ENCODE results near the gene BST2. TPM values are rescaled to one million over a fixed set of nuclear protein-coding genes. Genes with fewer than 3 reads are reported as not detected.

The BST2 gene, protein sequence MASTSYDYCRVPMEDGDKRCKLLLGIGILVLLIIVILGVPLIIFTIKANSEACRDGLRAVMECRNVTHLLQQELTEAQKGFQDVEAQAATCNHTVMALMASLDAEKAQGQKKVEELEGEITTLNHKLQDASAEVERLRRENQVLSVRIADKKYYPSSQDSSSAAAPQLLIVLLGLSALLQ
- total RNA-seq: 2.8 TPM

DNA sequence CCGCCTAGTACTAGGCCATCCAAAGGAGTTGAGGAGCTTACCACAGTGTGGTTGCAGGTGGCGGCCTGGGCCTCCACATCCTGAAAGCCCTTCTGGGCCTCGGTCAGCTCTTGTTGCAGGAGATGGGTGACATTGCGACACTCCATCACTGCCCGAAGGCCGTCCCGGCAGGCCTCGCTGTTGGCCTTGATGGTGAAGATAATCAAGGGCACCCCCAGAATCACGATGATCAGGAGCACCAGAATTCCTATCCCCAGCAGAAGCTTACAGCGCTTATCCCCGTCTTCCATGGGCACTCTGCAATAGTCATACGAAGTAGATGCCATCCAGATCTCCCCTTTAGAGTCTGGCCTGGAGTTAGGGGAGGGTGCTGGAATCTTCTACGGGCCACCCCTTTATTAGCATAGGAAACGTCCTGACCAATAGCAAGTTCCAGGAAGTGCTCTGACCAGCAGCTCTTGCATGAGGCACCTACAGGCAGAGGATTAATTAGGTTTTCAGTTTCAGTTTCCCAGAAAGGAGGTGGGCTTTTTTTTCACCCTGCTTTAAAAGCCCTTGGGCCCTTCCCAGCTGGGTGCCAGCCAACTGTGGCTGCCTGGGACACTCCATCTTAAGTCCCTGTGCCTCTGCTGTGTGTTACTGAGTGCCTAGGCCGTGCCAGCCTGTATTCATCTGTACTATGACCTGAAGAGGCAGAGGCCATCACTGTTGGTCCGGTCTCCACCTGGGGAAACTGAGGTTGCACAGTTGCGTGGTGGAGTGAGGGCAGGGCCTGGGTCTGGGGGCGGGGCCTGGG lies at the start of gene BST2:
TSS of gene BST2 (minus strand) at position 381 of the 796 bp plus-strand sequence. CDS start at position 326, 55 bp downstream.
- ATAC-seq: peak; percentile 77

DNA sequence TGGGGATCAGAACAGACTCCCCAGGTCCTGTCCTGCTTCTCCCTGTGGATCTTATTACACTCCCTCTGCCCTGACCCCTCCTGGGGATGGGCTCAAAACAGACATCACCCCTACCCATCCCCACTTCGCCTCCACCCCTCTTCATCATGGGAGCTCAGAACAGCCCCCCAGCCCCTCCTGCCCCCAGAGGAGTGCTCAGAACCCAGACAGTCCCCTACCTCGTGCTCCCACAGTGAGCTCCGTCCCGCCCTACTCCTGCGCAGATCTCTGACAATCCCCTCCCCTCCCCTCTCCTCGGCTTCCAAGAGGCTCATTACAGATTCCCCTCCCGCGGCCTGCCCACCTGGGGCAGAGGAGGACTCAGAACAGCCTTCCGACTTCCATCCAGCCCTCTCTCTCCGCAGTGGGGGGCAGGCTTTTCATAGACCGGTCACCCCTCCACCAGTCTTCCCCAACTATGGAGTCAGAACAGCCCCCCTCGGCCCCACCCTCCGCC lies 49.2 kb upstream of the BST2 start:
- ATAC-seq: no peak

DNA sequence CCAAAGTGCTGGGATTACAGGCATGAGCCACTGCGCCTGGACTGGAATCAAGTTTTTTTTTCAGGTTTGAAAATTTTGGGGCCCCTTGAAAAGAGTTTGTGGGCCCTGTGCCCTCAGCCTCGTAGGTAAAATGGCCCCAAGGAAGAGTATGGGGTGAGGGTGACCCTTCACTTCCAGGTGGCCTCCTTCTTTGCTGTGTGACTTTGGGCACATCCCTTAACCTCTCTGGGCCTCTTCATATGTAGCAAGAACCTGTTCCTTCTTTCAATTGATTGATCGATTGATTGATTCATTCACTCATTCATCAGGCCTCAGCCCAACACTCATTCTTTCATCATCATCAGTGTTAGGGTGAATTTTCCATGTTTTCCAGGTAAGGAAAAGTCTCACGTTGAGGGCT lies 46.4 kb upstream of the BST2 start:
- ATAC-seq: no peak

DNA sequence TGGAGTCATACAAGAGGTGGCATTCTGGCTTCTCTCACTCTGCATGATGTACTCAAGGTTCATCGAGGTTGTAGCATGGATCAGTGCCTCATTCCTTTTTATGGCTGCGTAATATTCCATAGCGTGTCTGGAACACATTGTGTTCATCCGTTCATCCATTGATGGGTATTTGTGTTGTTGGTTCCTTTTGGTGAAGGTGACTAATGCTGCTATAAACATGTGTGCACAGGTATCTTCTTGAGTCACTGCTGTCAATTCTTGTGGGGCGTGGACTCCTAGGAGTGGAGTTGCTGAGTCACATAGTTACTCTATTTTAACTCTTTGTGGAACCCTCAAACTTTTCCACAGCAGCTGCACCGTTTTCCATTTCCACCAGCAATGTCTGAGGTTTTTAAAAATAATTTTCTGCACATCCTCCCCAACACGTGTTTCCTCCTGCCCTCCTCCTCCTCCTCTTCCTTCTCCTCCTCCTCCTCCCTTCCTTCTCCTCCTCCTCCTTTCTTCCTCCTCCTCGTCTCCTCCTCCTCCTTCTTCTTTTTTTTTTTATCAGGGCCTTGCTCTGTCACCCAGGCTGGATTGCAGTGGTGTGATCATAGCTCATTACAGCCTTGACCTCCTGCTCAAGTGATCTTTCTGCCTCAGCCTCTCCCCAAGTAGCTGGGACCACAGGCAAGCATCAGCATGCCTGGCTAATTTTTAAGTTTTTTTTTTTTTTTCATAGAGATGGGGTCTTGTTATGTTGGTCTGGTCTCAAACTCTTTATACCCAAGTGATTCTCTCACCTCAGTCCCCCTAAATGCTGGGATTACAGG lies 45.0 kb upstream of the BST2 start:
- peak; percentile 95 for ATAC-seq

DNA sequence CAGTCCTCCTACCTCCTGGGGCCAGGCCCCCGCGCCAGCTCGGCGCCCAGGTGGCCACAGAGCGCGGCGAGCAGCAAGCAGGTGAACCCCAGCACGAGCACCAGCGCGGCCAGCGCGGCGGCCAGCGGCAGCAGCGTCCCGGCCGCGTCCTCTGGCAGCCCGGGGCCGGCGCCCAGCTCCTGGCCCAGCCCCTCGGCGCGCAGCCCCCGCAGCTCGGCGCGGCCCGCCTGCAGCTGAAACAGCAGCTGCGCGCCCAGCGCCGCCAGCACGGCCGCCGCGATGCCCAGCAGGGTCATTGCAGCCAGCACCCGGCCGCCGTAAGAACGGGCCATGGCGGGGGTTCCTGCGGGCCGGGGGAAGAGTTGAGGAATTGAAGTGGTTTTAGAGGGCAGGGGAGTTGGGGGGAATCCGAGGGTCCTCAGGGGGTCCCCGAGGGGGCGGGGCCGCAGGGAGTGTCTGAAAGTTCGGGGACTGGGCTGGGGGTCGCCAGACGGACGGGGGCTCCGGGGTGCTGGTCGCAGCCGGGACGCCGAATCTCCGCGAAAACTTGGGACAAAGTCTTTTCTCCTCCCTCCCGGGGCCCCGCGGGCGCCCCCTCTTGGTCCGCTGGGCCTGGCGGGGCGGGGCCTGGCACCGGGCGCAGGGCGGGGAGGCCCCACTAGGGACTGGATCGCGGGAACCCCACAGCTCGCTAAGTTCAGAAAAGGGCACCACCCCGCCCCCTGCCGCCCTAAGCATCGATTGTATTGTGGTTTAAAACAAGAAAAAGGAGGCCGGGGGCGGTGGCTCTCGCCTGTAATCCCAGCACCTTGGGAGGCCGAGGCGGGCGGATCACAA lies 42.9 kb upstream of the BST2 start, which contains the start of gene TMEM221:
TSS of gene TMEM221 (minus strand) at position 538 of the 837 bp plus-strand sequence. CDS start at position 332, 206 bp downstream.
- ATAC-seq: no peak

DNA sequence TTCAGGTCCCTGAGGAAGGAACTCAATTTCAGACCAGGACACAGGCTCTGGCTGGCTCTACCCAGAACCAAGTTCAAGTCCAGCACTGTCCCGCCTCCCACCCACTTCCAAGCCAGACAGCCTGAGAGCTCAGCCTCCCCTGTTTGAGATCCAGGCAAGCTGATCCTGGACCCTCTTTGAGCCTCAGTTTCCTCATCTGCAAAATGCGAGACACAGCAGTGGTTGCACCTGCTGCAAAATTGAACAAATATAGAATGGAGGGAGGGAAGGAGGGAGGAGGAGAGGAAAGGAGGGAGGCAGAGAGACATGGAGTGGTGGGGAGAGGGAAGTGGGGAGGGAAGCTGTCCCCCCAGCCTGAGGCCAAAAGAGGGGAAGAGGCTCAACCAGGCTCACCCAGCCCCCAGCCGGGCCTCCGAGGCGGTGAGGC lies 42.3 kb upstream of the BST2 start:
- ATAC-seq: no peak

DNA sequence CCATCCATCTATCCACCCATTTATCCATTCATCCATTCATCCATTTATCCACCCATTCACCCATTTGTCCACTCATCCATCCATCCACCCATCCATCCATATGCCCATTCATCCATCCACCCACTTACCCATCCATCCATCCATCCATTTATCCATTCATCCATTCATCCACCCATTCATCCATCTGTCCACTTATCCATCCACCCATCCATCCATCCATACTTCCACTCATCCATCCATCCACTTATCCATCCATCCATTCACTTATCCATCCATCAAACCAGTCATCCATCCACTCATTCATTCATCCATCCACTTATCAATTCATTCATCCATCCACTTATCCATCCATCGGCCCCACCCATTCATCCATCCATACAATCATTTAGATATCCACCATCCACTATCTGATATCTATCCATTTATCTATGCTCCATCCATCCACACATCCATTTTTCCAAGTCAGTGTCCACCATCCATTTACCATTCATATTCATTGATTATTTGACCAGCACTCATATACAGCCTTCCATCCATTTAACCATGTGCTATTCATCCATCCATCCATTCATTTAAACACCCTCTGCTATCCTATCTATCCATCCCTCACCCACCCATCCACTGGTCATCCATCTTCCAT lies 40.2 kb upstream of the BST2 start:
- no peak for ATAC-seq

DNA sequence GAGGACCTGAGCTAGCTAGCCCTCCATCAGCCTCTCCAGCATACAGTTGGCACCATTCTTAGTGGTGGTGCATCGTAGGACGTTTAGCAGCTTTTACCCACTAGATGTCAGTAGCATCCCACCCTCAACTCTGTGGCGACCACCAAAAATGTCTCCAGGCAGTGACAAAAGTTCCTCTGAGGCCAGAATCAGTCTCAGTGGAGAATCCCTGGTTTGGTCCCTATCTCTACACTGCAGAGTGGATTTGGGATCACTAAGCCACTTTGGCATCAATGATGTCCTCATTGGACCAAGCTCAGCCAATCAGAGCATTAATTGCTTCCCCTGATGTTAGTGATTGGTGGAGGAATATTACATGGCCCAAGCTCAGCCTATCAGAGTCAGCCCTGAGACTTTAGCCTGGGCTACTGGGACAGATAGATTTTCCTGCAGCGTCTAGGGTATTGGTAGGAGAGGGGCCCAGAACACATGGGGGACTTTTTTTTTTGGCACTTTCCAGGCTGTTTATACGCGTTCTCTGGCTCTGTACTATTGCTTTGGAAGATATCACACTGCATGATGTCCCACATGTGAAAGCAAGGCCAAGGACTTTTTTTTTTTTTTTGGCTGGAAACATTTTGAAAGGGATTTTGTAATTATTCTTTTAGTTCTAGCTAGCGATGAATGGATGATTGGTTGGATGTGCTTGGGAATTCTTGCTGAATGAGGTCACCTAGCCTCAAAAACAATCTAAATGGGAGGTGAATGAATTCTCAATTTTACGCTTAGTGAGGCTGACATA lies 36.0 kb upstream of the BST2 start:
- peak; percentile 62 for ATAC-seq

DNA sequence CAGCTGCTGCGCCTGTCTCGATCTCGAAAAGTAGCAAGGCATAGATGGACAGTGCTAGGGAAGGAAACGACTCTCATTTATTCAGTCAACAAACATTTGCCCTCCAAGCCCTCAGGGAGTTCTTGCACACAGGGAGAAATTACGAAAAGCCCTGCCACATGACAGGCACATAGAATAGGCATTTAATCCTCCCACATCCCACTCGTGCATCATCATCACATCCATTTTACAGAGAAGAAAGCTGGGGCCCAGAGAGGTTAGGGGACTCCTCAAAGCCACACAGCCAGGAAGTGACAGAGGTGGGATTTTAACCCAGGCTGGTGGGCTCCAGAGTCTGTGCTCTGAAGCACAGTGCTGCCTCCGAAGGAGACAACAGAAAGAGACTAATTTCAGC lies 31.4 kb upstream of the BST2 start:
- ATAC-seq: no peak

DNA sequence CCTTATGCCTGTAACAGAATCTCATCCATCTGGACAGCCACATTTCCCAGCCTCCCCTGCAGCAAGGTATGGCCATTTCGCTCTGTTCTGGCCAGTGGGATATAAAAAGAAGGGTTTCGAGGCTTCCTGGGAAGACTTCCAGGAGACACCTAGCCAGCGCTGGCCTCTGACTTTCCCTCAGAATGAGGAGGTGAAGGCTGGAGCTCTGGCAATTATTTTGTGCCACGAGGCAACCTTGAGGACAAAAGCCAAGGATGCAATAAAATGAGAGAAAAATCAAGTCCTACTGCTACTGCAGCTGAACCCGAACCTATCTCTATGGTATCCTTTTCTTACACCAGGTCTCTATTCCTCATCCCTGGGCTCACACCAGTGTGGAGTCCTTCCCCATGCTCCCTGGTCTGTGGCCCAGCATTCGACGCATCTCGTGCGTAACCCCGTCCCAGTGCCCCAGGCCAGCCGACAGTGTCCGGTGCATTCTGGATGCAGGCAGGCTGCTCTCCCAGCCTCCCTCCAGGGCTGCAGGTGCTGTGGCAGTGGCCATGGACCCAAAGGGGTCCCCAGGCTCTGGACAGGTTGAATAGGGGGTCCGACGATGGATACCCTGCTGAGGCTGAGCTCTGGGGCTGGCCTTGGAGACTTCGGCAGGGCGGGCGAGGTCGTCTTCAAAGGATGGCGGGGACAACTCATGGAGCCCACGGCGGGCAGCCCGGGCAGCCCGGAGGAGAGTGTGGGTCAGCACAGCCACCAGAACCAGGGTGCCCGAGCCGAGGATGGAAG lies 30.9 kb upstream of the BST2 start:
- no peak for ATAC-seq

DNA sequence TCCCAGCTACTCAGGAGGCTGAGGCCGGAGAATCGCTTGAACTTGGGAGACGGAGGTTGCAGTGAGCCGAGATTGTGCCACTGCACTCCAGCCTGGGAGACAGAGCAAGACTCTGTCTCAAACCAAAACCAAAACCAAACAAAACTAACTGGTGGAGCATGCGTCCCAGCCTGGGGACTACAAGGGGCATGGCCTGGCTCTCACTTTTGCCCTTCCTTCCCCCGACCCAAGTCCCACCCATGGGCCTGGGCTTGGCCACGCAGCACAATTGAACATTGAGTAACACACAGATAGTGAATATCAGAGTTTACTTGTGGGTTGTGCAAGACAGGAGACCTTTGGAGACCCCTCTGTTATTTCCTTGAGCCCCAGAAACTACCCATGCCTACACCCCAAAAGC lies 29.8 kb upstream of the BST2 start:
- no peak for ATAC-seq

DNA sequence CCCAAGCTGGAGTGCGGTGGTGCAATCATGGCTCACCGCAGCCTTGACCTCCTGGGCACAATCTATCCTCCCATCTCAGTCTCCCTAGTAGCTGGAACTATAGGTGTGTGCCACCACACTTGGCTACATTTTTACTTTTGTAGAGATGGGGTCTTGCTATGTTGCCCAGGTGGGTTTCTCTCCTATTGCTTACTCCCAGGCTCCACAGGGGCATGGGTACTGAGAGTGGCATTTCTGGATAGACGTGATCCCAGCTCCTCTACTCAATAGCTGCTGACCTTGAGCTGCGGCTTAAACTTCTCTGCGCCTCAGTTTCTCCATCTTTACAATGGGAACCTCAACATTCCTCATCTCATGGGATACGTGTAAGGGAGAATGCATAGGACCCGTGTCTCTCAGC lies 26.0 kb upstream of the BST2 start:
- no peak for ATAC-seq

DNA sequence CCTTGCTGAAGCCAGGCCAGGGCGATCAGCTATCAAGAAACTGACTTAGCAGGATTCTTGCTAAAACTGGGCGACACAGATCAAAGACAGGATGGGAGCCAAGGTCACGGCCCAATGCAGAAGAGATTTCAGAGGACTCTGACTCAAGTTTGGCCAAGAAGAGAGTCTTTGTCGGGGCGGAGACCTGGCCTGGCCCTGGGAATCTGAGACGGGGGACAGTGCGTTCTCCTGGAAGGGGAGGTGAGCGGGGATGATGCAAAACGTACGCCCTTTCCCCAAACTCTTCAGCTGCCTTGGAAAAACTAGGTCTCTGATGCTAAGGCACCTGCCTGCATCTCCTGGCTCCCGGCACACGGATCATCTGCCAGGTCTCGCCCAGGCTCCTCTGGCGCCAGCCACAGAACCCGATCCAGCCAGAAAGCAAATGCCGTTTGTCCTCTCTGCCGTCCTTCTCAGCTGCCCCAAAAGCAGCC lies 24.2 kb upstream of the BST2 start:
- ATAC-seq: peak; percentile 42

DNA sequence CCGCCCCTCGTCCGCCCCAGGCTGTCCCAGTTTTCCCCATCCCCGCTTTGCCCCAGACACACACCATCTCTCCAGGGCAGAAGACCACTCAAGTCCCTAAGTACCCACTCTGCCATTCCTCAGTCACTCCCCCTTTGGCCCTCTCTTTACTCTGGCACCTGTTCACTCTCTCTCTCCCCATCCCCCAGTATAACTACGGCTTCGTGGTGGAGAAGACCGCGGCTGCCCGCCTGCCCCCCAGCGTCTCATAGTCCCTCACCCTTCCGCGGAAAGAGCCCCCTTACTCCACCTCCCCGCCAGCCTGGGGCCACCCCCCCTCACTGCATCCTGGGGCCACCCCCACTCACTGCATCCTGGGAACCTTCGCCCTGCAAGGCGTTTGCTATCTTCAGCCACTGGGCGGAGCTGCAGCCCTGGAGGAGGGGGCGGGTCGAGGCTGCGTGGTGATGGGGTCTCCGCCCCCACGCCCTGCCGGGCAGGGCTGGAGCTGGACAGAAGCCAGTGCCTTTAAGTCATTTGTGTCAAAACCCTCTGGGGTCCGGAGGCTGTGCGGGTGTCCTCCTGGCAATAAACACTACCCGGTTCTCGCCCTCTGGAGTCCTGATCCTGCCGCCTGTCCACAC lies 19.4 kb upstream of the BST2 start:
- no peak for ATAC-seq

DNA sequence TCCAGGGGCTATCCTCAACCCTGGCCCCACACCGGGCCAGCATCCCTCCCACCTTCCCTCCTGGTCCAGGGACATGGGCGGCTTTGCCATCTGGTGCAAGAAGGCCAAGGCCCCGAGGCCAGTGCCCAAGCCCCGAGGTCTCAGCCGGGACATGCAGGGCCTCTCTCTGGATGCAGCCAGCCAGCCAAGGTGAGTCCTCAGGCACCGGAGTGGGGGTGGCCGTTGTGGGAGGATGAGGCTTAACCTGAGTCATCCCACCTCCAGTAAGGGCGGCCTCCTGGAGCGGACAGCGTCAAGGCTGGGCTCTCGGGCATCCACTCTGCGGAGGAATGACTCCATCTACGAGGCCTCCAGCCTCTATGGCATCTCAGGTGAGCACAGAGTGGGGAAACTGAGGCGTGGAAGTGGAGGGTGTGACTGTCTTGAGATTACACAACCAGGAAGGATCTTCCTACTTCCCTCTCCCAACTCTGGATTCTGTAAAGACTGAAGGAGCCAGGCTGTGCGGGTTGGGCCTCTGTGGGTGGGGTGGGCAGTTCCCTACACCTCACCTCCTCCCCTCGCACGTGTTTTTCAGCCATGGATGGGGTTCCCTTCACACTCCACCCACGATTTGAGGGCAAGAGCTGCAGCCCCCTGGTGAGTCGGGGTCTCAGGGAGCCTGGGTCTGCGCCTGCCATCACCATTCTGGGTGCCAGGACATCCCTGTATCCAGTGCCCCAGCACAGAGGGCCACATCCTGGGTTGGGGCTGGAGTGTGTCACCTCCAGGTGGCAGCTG lies 18.2 kb upstream of the BST2 start:
- ATAC-seq: no peak

DNA sequence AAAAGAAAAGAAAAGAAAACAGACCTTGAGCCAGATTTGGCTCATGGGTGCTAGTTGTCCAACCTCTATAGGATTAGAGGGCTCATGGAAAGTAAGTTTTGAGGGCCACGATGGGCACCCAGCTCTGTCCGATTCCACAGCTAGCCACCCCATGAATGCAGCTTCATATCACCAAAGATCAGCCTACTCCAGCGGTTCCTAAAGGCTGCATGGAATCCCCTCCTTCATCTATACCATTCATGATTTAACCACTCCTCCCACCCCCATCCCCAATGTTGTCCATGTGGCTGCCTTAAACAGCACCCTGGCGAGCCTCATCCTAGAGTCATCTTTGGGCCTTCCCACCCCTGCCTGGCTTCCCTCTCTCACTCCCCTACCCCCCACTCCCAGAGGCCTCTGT lies 16.5 kb upstream of the BST2 start:
- no peak for ATAC-seq

DNA sequence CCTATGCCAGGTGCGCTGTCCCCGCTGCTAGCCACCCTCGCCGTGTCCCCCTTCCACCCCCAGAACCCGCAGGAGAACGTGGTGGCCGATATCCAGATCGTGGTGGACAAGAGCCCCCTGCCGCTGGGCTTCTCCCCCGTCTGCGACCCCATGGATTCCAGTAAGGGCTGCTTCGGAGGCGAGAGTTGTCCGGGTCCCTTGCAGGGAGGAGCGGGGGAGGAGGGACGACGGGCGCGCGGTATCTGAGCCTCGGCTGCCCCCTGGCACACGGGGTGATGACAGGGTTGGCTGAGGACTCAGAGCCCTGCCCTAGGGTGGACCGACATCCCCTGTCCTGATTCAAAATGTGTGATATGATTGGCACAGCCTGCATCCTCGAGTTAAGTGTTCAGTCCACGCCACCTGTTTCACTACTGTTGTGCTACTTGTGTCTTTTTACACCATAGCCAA lies 15.1 kb upstream of the BST2 start:
- peak; percentile 56 for ATAC-seq

All from esophagus mucosa (tissue), 1 donor.